CD4-positive, alpha-beta T cell (primary cell): Measurements from ENCODE around the gene MAML2. TPM values are rescaled to one million over a fixed set of nuclear protein-coding genes. Genes with fewer than 3 reads are reported as not detected.

Experiments used
- ATAC-seq: fragments of 200-7000 bp; cut with Tn5 transposase; one replicate; pipeline ENCODE4 v1.10.0; 2022; ENCODE audit warnings: mild to moderate bottlenecking; ENCODE audit not compliant: poor library complexity
- CTCF ChIA-PET: fragments of 350-600 bp; sonication (Branson Sonifier 250); formaldehyde crosslinking; loops from one replicate; lab custom pipeline; 2021; ENCODE audit warnings: antibody characterized with exemption, inconsistent platforms; lab: Charles Lee
- POLR2A ChIA-PET: fragments of 350-600 bp; sonication (Branson Sonifier 250); formaldehyde crosslinking; loops from one replicate; lab custom pipeline; 2021; ENCODE audit warnings: antibody characterized with exemption, inconsistent platforms; lab: Charles Lee
- DNase-seq, 14 experiments: peaks; one replicate each; pipeline ENCODE4 v3.0.0-alpha.2; 2013 to 2020; ENCODE audit warnings: mixed read lengths in 2 of 14
- H3K27ac ChIP-seq, 2 donors: one replicate each; pipeline versions ENCODE4 v1.5.1 to v1.7.0; 2013; ENCODE audit warnings: low read length in 2 of 2, low read depth in 1 of 2, mild to moderate bottlenecking in 1 of 2
- H3K27me3 ChIP-seq, 2 experiments: 1 replicate in 1 of 2; 2 replicates in 1 of 2; pipeline versions ENCODE4 v1.6.1 to v1.7.0; 2013; ENCODE audit warnings: low read length in 2 of 2, control low read depth in 1 of 2, mild to moderate bottlenecking in 1 of 2, moderate library complexity in 1 of 2; ENCODE audit not compliant: insufficient read depth in 2 of 2, control insufficient read depth in 1 of 2
- H3K36me3 ChIP-seq: one replicate; pipeline ENCODE4 v1.6.1; 2013; ENCODE audit warnings: low read length, control low read depth; ENCODE audit not compliant: insufficient read depth
- H3K4me1 ChIP-seq: one replicate; pipeline ENCODE4 v1.6.1; 2013; ENCODE audit warnings: low read length, control low read depth; ENCODE audit not compliant: insufficient read depth
- H3K4me3 ChIP-seq: one replicate; pipeline ENCODE4 v1.5.1; 2013; ENCODE audit warnings: mild to moderate bottlenecking, low read length, moderate library complexity
- H3K9me3 ChIP-seq, 2 experiments: 1 replicate in 1 of 2; 2 replicates in 1 of 2; pipeline versions ENCODE4 v1.6.1 to v1.7.0; 2013; ENCODE audit warnings: low read length in 2 of 2, mild to moderate bottlenecking in 2 of 2, control low read depth in 1 of 2, moderate library complexity in 1 of 2; ENCODE audit not compliant: control insufficient read depth in 1 of 2, insufficient read depth in 1 of 2
- H3K27ac Mint-ChIP-seq: one replicate; pipeline ENCODE4 v1.8.0; 2020; ENCODE audit warnings: mixed read lengths
- H3K27me3 Mint-ChIP-seq: one replicate; pipeline ENCODE4 v1.8.0; 2021; ENCODE audit warnings: mixed read lengths
- H3K36me3 Mint-ChIP-seq: one replicate; pipeline ENCODE4 v1.8.0; 2021; ENCODE audit warnings: low read depth, mixed read lengths
- H3K4me1 Mint-ChIP-seq: one replicate; pipeline ENCODE4 v1.8.0; 2021; ENCODE audit warnings: low read depth, mixed read lengths
- H3K4me3 Mint-ChIP-seq: one replicate; pipeline ENCODE4 v1.8.0; 2020; ENCODE audit warnings: mild to moderate bottlenecking, mixed read lengths
- H3K9me3 Mint-ChIP-seq: one replicate; pipeline ENCODE4 v1.8.0; 2020; ENCODE audit warnings: mixed read lengths
- intact Hi-C, 2 experiments: fragments of 100-400 bp; cut with DNase I in 1 of 2; cut with micrococcal nuclease in 1 of 2; formaldehyde crosslinking; loops; one replicate each; pipeline versions ENCODE4 v1.15.1 to v1.9.0; 2023 to 2025; cut with DNase I, micrococcal nuclease
- total RNA-seq, 174 experiments: library from RNA in 2 of 174; stranded (reverse) in 2 of 174; gene quantifications; one replicate each; pipeline ENCODE4 v1.2.3 and lab custom pipeline; 2021 to 2026
- TF ChIP-seq, protein P1 (sequence below): fragments of 200-600 bp; IDR thresholded peaks from one replicate; pipeline ENCODE4 v1.8.0; 2022; ENCODE audit warnings: antibody characterized with exemption, mild to moderate bottlenecking

MAML2 gene
- total RNA-seq, 2 experiments from 2014 or later = 58.8 to 59.8 TPM

DNA sequence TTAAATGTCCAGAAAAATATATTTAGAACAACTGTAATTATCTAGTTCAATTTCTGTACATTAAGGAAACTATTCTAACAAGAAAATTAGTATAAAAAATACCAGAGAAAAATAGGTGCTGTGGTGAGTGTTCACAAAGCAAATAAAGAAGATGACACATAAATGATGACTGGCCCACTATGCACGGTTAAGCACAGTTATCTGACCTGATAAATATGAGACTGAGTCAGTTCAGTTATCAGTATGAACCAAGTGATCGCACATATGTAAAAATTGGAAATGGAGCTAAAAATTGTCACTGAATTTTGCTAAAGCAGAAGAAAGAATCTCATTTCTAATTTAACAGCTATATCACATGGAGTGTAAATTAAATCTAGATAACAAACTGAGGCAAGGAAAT is 18.8 kb upstream of the MAML2 start:
- H3K36me3 ChIP-seq = peaks cover 40% of the 10 kb centered on the region

GRCh38 chr11:96358321-96358720 is 15.3 kb upstream of the MAML2 start:
- ATAC-seq (no peak), DNase-seq (no peak)
- H3K4me3 Mint-ChIP-seq = no peak overlapping the region
- Histone ChIP-seq H3K36me3 (peaks cover 42% of the 10 kb centered on the region), H3K9me3 (no peaks in the 10 kb centered on the region), H3K4me3 (no peak overlapping the region), H3K27ac (no peak overlapping the region), H3K27me3 (no peaks in the 10 kb centered on the region), H3K4me1 (no peaks in the 10 kb centered on the region)
- H3K27ac Mint-ChIP-seq = no peak overlapping the region
- TF ChIP-seq, protein P1, sequence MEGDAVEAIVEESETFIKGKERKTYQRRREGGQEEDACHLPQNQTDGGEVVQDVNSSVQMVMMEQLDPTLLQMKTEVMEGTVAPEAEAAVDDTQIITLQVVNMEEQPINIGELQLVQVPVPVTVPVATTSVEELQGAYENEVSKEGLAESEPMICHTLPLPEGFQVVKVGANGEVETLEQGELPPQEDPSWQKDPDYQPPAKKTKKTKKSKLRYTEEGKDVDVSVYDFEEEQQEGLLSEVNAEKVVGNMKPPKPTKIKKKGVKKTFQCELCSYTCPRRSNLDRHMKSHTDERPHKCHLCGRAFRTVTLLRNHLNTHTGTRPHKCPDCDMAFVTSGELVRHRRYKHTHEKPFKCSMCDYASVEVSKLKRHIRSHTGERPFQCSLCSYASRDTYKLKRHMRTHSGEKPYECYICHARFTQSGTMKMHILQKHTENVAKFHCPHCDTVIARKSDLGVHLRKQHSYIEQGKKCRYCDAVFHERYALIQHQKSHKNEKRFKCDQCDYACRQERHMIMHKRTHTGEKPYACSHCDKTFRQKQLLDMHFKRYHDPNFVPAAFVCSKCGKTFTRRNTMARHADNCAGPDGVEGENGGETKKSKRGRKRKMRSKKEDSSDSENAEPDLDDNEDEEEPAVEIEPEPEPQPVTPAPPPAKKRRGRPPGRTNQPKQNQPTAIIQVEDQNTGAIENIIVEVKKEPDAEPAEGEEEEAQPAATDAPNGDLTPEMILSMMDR = no peak
- no peaks in the 10 kb centered on the region for H3K9me3 Mint-ChIP-seq
- peaks cover 74% of the 10 kb centered on the region for H3K36me3 Mint-ChIP-seq
- ChIA-PET CTCF (interaction anchor here (2.1 kb wide), 1 partner anchor 15 kb away, joined by 8 read pairs; the partner anchor contains the start of gene MAML2), POLR2A (no interaction called here)
- intact Hi-C loops = no loop called here
- no peaks in the 10 kb centered on the region for H3K27me3 Mint-ChIP-seq
- H3K4me1 Mint-ChIP-seq = no peaks in the 10 kb centered on the region

More for the DNA sequence above, 18.8 kb upstream of the MAML2 start:
- intact Hi-C loops = no loop called here
- TF ChIP-seq, protein P1 = no peak
- no peaks in the 10 kb centered on the region for H3K4me1 ChIP-seq
- no peak for DNase-seq
- no peak overlapping the region for H3K27ac ChIP-seq
- ATAC-seq = no peak
- H3K4me1 Mint-ChIP-seq = no peaks in the 10 kb centered on the region
- ChIA-PET CTCF (interaction anchor here (1.1 kb wide), 1 partner anchor 19 kb away, joined by 4 read pairs; the partner anchor contains the start of gene MAML2), POLR2A (interaction anchor here (0.6 kb wide), 1 partner anchor 19 kb away, joined by 3 read pairs; the partner anchor contains the start of gene MAML2)
- H3K9me3 ChIP-seq = no peaks in the 10 kb centered on the region
- peaks cover 68% of the 10 kb centered on the region for H3K36me3 Mint-ChIP-seq
- H3K27me3 ChIP-seq = no peaks in the 10 kb centered on the region
- H3K4me3 ChIP-seq = no peak overlapping the region
- no peak overlapping the region for H3K27ac Mint-ChIP-seq
- H3K27me3 Mint-ChIP-seq = no peaks in the 10 kb centered on the region
- no peaks in the 10 kb centered on the region for H3K9me3 Mint-ChIP-seq
- H3K4me3 Mint-ChIP-seq = no peak overlapping the region

GRCh38 chr11:96357794-96358193 is 14.8 kb upstream of the MAML2 start:
- Mint-ChIP-seq H3K4me3 (no peak overlapping the region), H3K27me3 (no peaks in the 10 kb centered on the region), H3K27ac (no peak overlapping the region), H3K36me3 (peaks cover 72% of the 10 kb centered on the region), H3K9me3 (no peaks in the 10 kb centered on the region), H3K4me1 (no peaks in the 10 kb centered on the region)
- intact Hi-C loops = no loop called here
- POLR2A ChIA-PET = interaction anchor here (0.7 kb wide), 1 partner anchor 32 kb away, joined by 3 read pairs; the partner anchor contains the start of genes CCDC82 and JRKL
- no peaks in the 10 kb centered on the region for H3K27me3 ChIP-seq
- TF ChIP-seq, protein P1 = no peak
- peak in 1 of 14 experiments; percentile 7 for DNase-seq
- H3K27ac ChIP-seq = no peak overlapping the region
- H3K9me3 ChIP-seq = no peaks in the 10 kb centered on the region
- no peak for ATAC-seq
- no peak overlapping the region for H3K4me3 ChIP-seq
- H3K36me3 ChIP-seq = peaks cover 42% of the 10 kb centered on the region
- no peaks in the 10 kb centered on the region for H3K4me1 ChIP-seq
- CTCF ChIA-PET = interaction anchor here (2.1 kb wide), 1 partner anchor 15 kb away, joined by 8 read pairs; the partner anchor contains the start of gene MAML2
